IPS DF 6.9 (cell line): ENCODE data around the gene SFRP4.

Source experiments
- DNase-seq: peaks from one replicate; pipeline ENCODE4 v3.0.0-alpha.2; 2013; ENCODE audit warnings: low read depth, low spot score
- H3K27ac ChIP-seq: one replicate; pipeline ENCODE4 v1.5.1; 2013; ENCODE audit warnings: low read length, control low read depth
- H3K27me3 ChIP-seq: 2 replicates; pipeline ENCODE4 v1.6.1; 2013; ENCODE audit warnings: mild to moderate bottlenecking, low read length; ENCODE audit not compliant: control insufficient read depth, insufficient read depth
- H3K36me3 ChIP-seq: 2 replicates; pipeline ENCODE4 v1.6.1; 2013; ENCODE audit warnings: low read length; ENCODE audit not compliant: control insufficient read depth, insufficient read depth
- H3K4me1 ChIP-seq: 2 replicates; pipeline ENCODE4 v1.6.1; 2013; ENCODE audit warnings: low read length; ENCODE audit not compliant: control insufficient read depth, insufficient read depth
- H3K4me3 ChIP-seq: 2 replicates; pipeline ENCODE4 v1.5.1; 2013; ENCODE audit warnings: mild to moderate bottlenecking, low read length
- H3K9me3 ChIP-seq: 2 replicates; pipeline ENCODE4 v1.6.1; 2013; ENCODE audit warnings: low read length, inconsistent platforms; ENCODE audit not compliant: control insufficient read depth, insufficient read depth
- WGBS: extraction: QIAGEN DNeasy Blood & Tissue Kit; methylation state at CpG from one replicate; pipeline ENCODE4 v1.1.7; 2013; ENCODE audit warnings: mixed read lengths, missing lambda C conversion rate; ENCODE audit not compliant: insufficient read length, insufficient coverage; 5-methylcytosine and 5-hydroxymethylcytosine counted together

The SFRP4 gene

GRCh38 chr7:37908221-37908788 lies 8.3 kb downstream of the SFRP4 start:
- H3K27ac ChIP-seq = no peak overlapping the region
- no peaks in the 10 kb centered on the region for H3K4me1 ChIP-seq
- WGBS = no CpG with 5 or more reads among the region's 1 CpG

GRCh38 chr7:37901890-37902524 lies 14.6 kb downstream of the SFRP4 start:
- no peak overlapping the region for H3K4me3 ChIP-seq
- no peaks in the 10 kb centered on the region for H3K36me3 ChIP-seq
- no CpG with 5 or more reads among the region's 2 CpGs for WGBS
- no peak overlapping the region for H3K27ac ChIP-seq
- no peaks in the 10 kb centered on the region for H3K27me3 ChIP-seq
- DNase-seq = no peak
- H3K9me3 ChIP-seq = no peaks in the 10 kb centered on the region
- H3K4me1 ChIP-seq = no peaks in the 10 kb centered on the region

More at GRCh38 chr7:37908221-37908788, 8.3 kb downstream of the SFRP4 start:
- H3K27me3 ChIP-seq = no peaks in the 10 kb centered on the region; the same call in 1 of the 2 replicates
- H3K9me3 ChIP-seq = no peaks in the 10 kb centered on the region
- no peaks in the 10 kb centered on the region for H3K36me3 ChIP-seq
- H3K4me3 ChIP-seq = no peak overlapping the region
- no peak for DNase-seq

DNA sequence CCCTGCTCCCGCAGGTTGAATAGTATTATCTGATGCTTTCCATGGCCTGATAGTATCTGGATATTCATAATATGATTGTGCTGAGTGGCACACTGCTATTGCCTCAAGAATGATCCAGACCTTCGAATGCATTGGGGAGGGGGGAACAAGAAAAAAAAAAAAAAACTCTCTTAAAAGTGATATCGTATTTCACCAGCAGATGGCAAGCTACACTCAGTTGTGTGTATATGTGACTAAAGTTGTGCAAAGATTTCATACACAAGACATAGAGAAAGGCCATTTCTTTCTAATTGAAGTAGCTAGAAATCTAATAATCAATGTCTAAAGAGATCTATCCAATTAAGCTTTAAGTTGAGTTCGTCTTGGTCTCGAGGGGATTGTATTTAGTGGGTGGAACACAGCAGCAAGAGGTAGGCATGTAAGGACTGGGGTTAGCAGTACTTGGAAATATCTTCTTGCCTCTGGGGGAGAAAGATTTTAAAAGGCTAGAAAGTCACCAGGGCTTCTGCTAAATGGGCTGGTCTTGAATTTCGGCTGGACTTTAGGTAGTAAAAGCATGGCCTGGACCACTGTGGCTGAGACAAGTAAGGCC lies 15.3 kb downstream of the SFRP4 start:
- Histone ChIP-seq H3K36me3 (no peaks in the 10 kb centered on the region), H3K4me3 (no peak overlapping the region), H3K27me3 (no peaks in the 10 kb centered on the region), H3K4me1 (no peaks in the 10 kb centered on the region), H3K27ac (no peak overlapping the region), H3K9me3 (no peaks in the 10 kb centered on the region)
- WGBS = no CpG with 5 or more reads among the region's 6 CpGs
- no peak for DNase-seq

DNA sequence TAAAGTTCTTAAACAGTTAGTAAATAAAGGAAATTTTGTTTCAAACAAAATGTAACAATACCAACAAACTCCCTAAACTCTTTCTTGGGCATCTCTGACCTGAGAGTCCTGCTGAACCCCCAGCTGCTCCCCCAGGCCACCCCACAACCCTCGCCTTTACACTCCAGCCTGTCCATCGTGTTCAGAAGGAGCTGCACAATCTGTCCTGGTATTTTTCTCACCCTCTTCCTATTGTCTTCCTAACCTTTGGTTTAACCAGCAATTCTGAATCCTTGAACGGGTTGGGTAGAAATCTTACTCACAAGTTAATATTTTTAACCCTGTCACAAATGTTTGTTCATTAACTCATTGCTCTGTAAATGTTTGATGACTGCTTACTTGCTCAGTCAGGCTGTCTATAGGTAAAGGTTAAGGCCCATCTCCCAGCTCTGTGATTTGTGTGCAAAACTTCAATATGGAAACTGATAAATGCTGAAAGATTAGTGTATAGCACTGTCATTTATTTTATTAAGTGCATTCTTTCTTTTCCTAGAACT lies 16.8 kb downstream of the SFRP4 start:
- no peak overlapping the region for H3K27ac ChIP-seq

DNA sequence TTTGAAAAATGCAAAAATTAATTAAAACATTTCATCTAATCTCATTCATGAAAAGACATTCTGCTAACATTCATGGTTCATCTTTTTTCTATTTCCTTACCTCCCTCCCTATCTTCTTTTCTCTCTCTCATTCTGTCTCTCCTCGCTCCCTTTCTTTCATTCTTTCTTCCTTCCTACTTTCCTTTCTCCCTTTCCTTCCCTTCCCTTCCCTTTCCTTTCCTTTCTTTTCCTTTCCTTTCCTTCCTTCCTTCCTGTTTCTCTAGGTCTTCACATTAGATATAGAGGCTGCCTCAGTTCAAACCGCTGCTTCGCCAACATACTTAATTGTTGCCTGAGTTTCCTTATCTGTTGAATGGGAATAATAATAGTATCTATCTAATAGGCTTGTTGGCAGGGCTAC lies 21.9 kb downstream of the SFRP4 start:
- Histone ChIP-seq H3K27me3 (no peaks in the 10 kb centered on the region), H3K36me3 (no peaks in the 10 kb centered on the region), H3K9me3 (no peaks in the 10 kb centered on the region), H3K27ac (no peak overlapping the region), H3K4me1 (no peaks in the 10 kb centered on the region), H3K4me3 (no peak overlapping the region)
- no peak for DNase-seq
- WGBS = 100% methylated on average over 1 of the region's 3 CpGs

More for the DNA sequence above, 16.8 kb downstream of the SFRP4 start:
- Histone ChIP-seq H3K36me3 (no peaks in the 10 kb centered on the region), H3K4me3 (no peak overlapping the region), H3K9me3 (no peaks in the 10 kb centered on the region), H3K27me3 (no peaks in the 10 kb centered on the region), H3K4me1 (no peaks in the 10 kb centered on the region)
- DNase-seq = no peak
- WGBS = no CpG with 5 or more reads among the region's 3 CpGs

DNA sequence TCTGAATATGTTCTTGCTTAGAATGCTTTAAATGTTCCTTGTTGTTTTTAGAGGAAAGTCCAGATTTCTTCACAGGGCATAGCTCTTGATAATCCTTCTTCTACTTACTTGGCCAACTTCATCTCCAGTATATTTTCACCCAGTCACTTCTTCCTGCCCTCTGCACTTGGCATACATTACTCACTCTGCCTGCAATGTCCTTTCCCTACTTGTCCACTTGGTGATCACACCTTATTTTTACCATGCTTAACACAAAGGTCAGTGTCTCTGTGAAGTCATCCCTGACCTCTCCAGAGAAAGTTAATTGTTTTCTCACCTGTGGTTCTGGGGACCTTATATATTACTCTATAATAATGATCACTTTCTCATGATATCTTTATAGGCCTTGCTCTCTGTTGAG lies 23.3 kb downstream of the SFRP4 start:
- Histone ChIP-seq H3K36me3 (no peaks in the 10 kb centered on the region), H3K9me3 (no peaks in the 10 kb centered on the region), H3K27ac (no peak overlapping the region), H3K4me1 (no peaks in the 10 kb centered on the region), H3K4me3 (no peak overlapping the region), H3K27me3 (no peaks in the 10 kb centered on the region)
- no peak for DNase-seq

DNA sequence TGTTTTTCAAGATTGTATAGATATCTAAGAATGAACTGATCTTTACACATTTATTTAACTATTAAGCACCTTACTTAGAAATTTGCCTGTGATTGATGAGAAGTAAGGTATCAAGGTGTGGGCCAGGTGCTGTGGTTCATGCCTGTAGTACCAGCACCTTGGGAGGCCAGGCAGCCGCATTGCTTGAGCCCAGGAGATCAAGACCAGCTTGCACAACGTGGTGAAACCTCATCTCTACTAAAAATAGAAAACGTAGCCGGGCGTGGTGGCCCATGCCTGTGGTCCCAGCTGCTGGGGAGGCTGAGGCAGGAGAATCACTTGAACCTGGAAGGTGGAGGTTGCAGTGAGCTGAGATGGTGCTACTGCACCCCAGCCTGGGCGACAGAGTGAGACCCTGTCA lies 34.5 kb downstream of the SFRP4 start:
- no peaks in the 10 kb centered on the region for H3K4me1 ChIP-seq
- DNase-seq = no peak
- no peak overlapping the region for H3K4me3 ChIP-seq
- no peaks in the 10 kb centered on the region for H3K36me3 ChIP-seq
- H3K27ac ChIP-seq = no peak overlapping the region
- H3K27me3 ChIP-seq = no peaks in the 10 kb centered on the region
- no peaks in the 10 kb centered on the region for H3K9me3 ChIP-seq
- no CpG with 5 or more reads among the region's 6 CpGs for WGBS
